ENCODE data around the gene BCAN.

BCAN gene

DNA sequence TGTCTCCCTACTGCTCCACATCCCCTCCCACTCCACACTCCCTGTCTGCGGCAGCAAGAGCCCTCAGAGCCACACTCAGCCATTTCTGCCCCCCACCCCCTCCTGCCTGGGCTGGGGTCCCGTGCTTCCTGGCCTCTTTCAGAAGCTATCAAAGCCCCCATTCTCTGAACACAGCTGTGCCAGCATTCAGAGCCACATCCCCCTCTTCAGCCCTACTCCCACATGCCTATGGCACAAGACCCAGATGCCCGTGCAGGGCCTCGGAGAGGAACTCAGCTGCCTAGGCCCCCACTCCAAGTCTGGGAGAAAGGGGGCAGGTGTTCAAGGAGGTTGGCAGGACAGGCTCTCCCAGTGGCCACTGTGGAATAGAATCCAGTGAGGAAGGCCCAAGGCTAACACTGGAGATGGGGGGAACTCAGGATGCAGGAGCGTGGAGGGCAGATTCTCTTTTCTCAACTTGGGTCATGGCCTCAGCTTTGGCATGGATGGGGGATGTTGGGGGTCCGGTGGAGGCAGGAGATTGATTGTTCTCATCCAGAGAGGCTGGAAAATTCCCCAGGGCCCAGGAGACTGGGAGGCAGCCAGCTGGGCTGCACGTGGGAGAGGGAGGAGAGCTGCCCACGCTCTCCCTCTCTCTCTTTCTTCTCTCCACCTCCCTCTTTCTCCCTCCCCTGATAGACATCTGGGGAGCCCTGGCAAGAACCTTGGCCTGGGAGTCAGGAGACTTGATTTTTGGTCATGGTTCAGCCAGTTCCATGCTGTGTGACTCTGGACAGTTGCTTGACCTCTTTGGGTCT, 3.5 kb upstream of the BCAN start:
- no peaks in the 10 kb centered on the region for H3K79me1 ChIP-seq (replicated peaks; ENCODE audit: low read length, poor library complexity, severe bottlenecking)
- 75% methylated on average over 5 of the region's 8 CpGs for WGBS
- H3K14ac ChIP-seq (ENCODE audit: low read length in 2 of 2) = no peak overlapping the region
- no peak overlapping the region for H2BK12ac ChIP-seq (ENCODE audit: low read length in 2 of 2)
- no peak overlapping the region for H3K18ac ChIP-seq (ENCODE audit: low read depth in 1 of 2, low read length in 2 of 2)
- no peak overlapping the region for H2AK5ac ChIP-seq (ENCODE audit: low read length, severe bottlenecking)
- DNase-seq = no peak
- no peak overlapping the region for H3K4me2 ChIP-seq (ENCODE audit: low read length, poor library complexity, severe bottlenecking)
- H3K4ac ChIP-seq (ENCODE audit: low read depth in 1 of 2, low read length in 2 of 2) = no peak overlapping the region
- H3K27ac ChIP-seq (ENCODE audit: low read length, poor library complexity, severe bottlenecking) = no peak overlapping the region
- H3K9me3 ChIP-seq (ENCODE audit: control insufficient read depth, low read length) = no peaks in the 10 kb centered on the region
- H3K36me3 ChIP-seq (ENCODE audit: control insufficient read depth in 1 of 2, insufficient read depth in 2 of 2, low read depth in 1 of 2, low read length in 2 of 2) = no peaks in the 10 kb centered on the region
- H3K9ac ChIP-seq (ENCODE audit: low read length) = no peak overlapping the region
- peaks cover 9% of the 10 kb centered on the region for H3K4me1 ChIP-seq (ENCODE audit: control insufficient read depth, insufficient read depth, low read depth, low read length)
- no peak overlapping the region for H4K91ac ChIP-seq (ENCODE audit: low read length)
- H3K27me3 ChIP-seq (ENCODE audit: control insufficient read depth in 1 of 2, insufficient read depth in 1 of 2, low read length in 2 of 2) = peaks cover 94 to 96% of the 10 kb centered on the region in 2 experiments
- no peak overlapping the region for H3K4me3 ChIP-seq (ENCODE audit: insufficient read depth in 1 of 2, low read depth in 1 of 2, low read length in 2 of 2)
- no peak overlapping the region for H2AFZ ChIP-seq (ENCODE audit: low read depth, low read length)
- no peak overlapping the region for H2BK120ac ChIP-seq (ENCODE audit: low read depth, low read length)
- H2BK5ac ChIP-seq (ENCODE audit: low read depth, low read length, poor library complexity, severe bottlenecking) = no peak overlapping the region
- H3K23ac ChIP-seq (ENCODE audit: low read length in 2 of 2) = peak overlapping the region in 1 of 2 experiments; percentile 27
- H4K8ac ChIP-seq (ENCODE audit: low read length) = no peak overlapping the region
- H2BK15ac ChIP-seq (ENCODE audit: low read depth, poor library complexity, severe bottlenecking) = no peak overlapping the region

DNA sequence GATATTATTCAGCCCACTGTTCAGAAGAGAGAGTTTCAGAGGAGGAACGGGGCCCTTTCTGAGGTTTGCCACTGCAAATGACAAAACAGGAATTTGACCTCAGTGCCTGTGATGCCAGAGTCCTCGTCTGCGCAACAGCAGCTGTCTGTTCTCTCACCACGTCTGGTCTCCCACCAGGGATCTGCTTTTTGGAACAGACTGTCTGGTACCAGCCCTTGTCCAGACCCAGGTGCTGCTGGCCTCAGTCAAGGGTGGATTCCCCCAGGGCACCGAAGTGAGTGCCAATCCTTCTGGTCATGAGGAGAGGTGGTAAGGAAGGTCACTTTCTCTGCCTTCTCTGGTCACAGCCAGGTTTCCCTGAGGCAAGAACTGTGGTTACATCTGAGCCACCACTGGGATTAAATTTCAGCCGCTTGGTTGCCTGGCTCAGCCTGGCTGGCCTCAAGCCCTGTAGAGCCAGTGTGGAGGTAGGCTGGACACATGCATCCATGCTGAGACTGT, 2.3 kb upstream of the BCAN start:
- no peaks in the 10 kb centered on the region for H3K36me3 ChIP-seq (ENCODE audit: control insufficient read depth in 1 of 2, insufficient read depth in 2 of 2, low read depth in 1 of 2, low read length in 2 of 2)
- no peak overlapping the region for H3K23ac ChIP-seq (ENCODE audit: low read length in 2 of 2)
- no peak overlapping the region for H3K4me3 ChIP-seq (ENCODE audit: insufficient read depth in 1 of 2, low read depth in 1 of 2, low read length in 2 of 2)
- peaks cover 94 to 96% of the 10 kb centered on the region in 2 experiments for H3K27me3 ChIP-seq (ENCODE audit: control insufficient read depth in 1 of 2, insufficient read depth in 1 of 2, low read length in 2 of 2)
- H3K9ac ChIP-seq (ENCODE audit: low read length) = no peak overlapping the region
- H2AFZ ChIP-seq (ENCODE audit: low read depth, low read length) = no peak overlapping the region
- no peak overlapping the region for H3K4me2 ChIP-seq (ENCODE audit: low read length, poor library complexity, severe bottlenecking)
- no peaks in the 10 kb centered on the region for H3K9me3 ChIP-seq (ENCODE audit: control insufficient read depth, low read length)
- no peak overlapping the region for H2BK15ac ChIP-seq (ENCODE audit: low read depth, poor library complexity, severe bottlenecking)
- 67% methylated on average over 6 of the region's 6 CpGs for WGBS
- no peak overlapping the region for H3K18ac ChIP-seq (ENCODE audit: low read depth in 1 of 2, low read length in 2 of 2)
- no peak overlapping the region for H3K4ac ChIP-seq (ENCODE audit: low read depth in 1 of 2, low read length in 2 of 2)
- H3K27ac ChIP-seq (ENCODE audit: low read length, poor library complexity, severe bottlenecking) = no peak overlapping the region
- no peak for DNase-seq
- H2BK12ac ChIP-seq (ENCODE audit: low read length in 2 of 2) = no peak overlapping the region
- no peak overlapping the region for H2BK120ac ChIP-seq (ENCODE audit: low read depth, low read length)
- H3K14ac ChIP-seq (ENCODE audit: low read length in 2 of 2) = no peak overlapping the region
- H2AK5ac ChIP-seq (ENCODE audit: low read length, severe bottlenecking) = no peak overlapping the region
- H3K79me1 ChIP-seq (replicated peaks; ENCODE audit: low read length, poor library complexity, severe bottlenecking) = no peaks in the 10 kb centered on the region
- no peak overlapping the region for H2BK5ac ChIP-seq (ENCODE audit: low read depth, low read length, poor library complexity, severe bottlenecking)
- no peak overlapping the region for H4K8ac ChIP-seq (ENCODE audit: low read length)
- H3K4me1 ChIP-seq (ENCODE audit: control insufficient read depth, insufficient read depth, low read depth, low read length) = peaks cover 9% of the 10 kb centered on the region
- H4K91ac ChIP-seq (ENCODE audit: low read length) = no peak overlapping the region

DNA sequence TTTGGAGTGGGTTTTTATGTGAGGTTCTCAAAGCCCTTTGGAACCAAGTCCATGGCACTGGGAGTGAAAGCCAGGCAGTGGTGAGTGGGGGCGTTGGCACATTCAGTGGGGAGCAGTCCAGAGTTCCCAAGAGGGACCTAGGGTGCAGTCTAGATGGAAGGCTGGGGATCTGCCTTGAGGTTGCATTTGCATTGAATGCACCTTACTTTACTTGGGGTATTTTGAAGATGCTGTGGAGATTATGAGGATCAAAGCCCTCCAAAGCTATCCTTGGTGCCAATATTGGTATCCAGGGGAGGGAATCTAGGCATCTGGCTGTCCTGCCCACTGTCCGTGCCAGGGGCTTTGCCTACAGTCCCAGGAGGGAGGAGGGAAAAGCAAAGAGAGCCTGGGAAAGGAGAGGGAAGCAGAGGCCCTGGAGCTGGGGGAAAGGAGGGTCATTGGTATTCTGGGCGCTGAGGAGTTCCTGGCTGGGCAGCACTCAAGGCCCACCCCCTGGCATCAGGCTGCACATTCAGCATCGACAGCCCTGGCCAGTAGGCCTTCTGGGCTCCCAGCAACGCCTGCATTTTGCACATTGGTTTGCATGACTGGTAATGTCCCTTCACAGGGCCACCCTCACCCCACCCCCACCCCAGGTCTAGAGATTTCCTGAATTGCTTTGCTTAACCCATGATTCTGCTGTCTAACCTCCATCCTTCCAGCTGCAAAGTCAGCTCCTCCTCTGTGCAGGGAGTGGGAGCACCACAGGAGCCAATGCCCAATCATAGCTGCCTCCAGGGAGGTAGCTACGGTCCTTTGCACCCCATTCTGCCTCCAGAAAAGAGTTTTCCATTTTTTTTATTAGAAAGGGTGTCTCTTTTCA, 843 bp upstream of the BCAN start:
- Histone ChIP-seq H4K8ac (ENCODE audit: low read length) (no peak overlapping the region), H2BK5ac (ENCODE audit: low read depth, low read length, poor library complexity, severe bottlenecking) (no peak overlapping the region), H3K4me1 (ENCODE audit: control insufficient read depth, insufficient read depth, low read depth, low read length) (peaks cover 9% of the 10 kb centered on the region), H3K27me3 (ENCODE audit: control insufficient read depth in 1 of 2, insufficient read depth in 1 of 2, low read length in 2 of 2) (peaks cover 94 to 96% of the 10 kb centered on the region in 2 experiments), H2AFZ (ENCODE audit: low read depth, low read length) (no peak overlapping the region), H3K9ac (ENCODE audit: low read length) (no peak overlapping the region), H3K14ac (ENCODE audit: low read length in 2 of 2) (no peak overlapping the region), H2AK5ac (ENCODE audit: low read length, severe bottlenecking) (no peak overlapping the region), H3K23ac (ENCODE audit: low read length in 2 of 2) (no peak overlapping the region), H3K36me3 (ENCODE audit: control insufficient read depth in 1 of 2, insufficient read depth in 2 of 2, low read depth in 1 of 2, low read length in 2 of 2) (no peaks in the 10 kb centered on the region), H3K4me3 (ENCODE audit: insufficient read depth in 1 of 2, low read depth in 1 of 2, low read length in 2 of 2) (no peak overlapping the region), H3K27ac (ENCODE audit: low read length, poor library complexity, severe bottlenecking) (no peak overlapping the region), H4K91ac (ENCODE audit: low read length) (no peak overlapping the region), H2BK15ac (ENCODE audit: low read depth, poor library complexity, severe bottlenecking) (no peak overlapping the region), H3K9me3 (ENCODE audit: control insufficient read depth, low read length) (no peaks in the 10 kb centered on the region), H3K4ac (ENCODE audit: low read depth in 1 of 2, low read length in 2 of 2) (no peak overlapping the region), H2BK12ac (ENCODE audit: low read length in 2 of 2) (no peak overlapping the region), H3K79me1 (replicated peaks; ENCODE audit: low read length, poor library complexity, severe bottlenecking) (no peaks in the 10 kb centered on the region), H3K4me2 (ENCODE audit: low read length, poor library complexity, severe bottlenecking) (no peak overlapping the region), H2BK120ac (ENCODE audit: low read depth, low read length) (no peak overlapping the region), H3K18ac (ENCODE audit: low read depth in 1 of 2, low read length in 2 of 2) (no peak overlapping the region)
- no peak for DNase-seq
- 50% methylated on average over 5 of the region's 6 CpGs for WGBS
